Femur (tissue), 1 donor: ENCODE results near the gene FAM43A.

Source experiments
- DNase-seq: peaks from one replicate; pipeline ENCODE4 v3.0.0-alpha.2; 2017

Gene FAM43A

DNA sequence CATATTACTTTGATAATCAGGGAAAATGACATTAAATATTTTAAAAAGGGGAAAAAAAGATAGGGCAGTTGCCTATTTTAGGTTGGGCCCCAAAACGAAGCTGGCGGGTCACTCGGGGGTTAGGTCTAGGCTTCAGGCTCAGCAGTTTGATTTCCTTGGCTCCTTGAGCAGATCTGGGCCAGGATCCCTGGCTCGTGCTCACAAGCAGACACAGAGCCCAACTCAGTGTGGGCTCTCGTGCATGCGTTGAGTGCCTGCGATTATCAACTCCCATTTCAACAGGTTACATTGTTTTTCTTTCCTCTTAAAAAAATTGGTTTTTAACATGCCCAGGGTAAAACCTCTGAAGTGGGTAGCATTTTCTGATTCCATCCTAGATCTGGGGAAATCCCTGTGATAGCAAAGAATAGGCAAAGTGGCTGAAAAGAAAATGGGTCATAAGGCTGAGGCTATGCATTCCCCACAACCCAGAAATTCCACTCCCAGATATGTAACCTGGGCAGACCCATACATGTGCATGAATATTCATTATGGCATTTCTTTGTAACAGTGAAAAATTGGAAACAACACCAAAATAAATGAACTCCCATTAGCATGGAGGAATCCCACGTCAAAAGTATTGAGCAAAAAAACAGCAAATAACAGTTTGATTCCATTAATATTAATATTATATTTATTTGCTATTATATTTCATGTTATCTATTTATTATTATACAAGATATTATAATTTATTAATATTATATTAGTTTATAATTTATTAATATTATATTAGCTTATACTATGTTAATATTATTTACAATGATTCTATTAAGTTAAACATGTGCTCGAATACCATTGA lies 27.8 kb downstream of the FAM43A start:
- no peak for DNase-seq

GRCh38 chr3:194714137-194714455 lies 28.4 kb downstream of the FAM43A start:
- DNase-seq, result no peak

- no peak for DNase-seq
These were observed 28.9 kb downstream of the FAM43A start for GRCh38 chr3:194714564-194714963.

DNA sequence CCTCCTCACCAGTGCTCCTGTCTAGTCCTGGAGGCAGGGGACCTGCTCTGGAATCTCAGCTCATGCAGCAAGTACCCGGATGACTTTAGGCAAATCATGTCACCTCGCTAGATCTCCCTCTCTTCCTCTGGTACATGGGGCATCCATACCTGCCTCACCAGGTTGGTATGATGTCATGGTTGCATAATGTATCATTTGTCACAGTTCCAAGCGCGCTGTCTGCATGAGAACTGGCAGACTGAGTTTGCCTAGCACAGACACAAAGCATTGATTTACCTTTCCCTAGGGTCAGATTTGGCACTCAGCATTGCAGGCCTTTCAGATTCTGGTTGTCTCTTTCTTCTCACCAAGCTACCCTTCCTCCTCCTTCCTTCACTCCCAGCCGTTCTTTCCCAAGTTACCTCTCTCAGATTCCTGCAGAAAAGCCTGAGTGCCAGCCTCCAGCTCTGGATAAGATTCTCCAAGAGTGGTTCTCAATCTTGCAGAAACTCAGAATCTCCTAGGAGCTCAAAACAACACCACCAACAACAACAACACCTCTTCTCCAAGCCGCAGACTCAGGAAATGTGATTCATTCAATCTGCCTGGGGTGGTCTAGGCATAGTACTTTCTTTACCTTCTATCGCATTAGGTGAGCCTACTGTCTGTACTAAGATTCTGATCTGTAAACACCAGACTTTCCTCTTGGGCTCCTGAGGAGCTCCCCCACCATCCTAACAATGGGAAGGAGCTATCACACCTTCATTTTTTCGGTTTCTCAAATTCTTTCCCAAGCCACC lies 29.5 kb downstream of the FAM43A start:
- no peak for DNase-seq

- DNase-seq, result no peak
These were observed 32.4 kb downstream of the FAM43A start for GRCh38 chr3:194718079-194718478.

- no peak for DNase-seq
These were observed 34.4 kb downstream of the FAM43A start for GRCh38 chr3:194720048-194720447.

GRCh38 chr3:194723846-194724618 lies 38.3 kb downstream of the FAM43A start:
- DNase-seq, result no peak

GRCh38 chr3:194725346-194725745 lies 39.7 kb downstream of the FAM43A start:
- DNase-seq, result no peak

DNA sequence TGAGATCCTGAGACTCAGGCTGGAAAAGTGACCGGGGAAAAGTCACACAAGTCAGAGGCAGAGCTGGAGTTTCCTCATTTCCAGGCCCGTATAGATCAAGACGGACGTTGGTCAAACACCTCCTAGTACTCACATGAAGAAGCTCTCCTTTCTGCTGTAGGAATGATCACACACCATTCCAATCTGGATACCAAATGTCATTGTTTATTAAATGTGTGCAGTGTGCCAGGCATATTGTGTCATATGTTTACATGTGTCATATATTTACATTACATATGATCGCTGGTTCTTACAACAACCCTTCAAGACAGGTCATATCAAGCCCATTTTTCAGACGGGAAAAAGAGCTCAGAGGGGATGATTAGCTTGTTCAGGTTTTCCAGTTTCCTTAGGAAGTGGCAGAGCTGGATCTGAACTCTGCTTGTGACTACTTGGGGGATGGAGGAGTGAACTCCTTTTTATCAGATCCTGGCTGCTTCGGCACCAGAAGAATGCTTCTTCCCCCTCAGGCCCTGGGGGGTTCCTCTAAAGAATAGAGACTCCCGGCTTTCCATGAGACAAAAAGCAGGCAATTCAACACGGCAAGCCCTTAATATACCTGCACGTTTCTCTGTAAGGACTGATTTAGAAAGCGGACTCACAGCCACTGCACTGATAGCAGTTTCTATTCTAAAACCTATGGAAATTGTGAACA lies 41.9 kb downstream of the FAM43A start:
- no peak for DNase-seq

- no peak for DNase-seq
These were observed 43.3 kb downstream of the FAM43A start for GRCh38 chr3:194728986-194729385.

- no peak for DNase-seq
These were observed 44.7 kb downstream of the FAM43A start for GRCh38 chr3:194730365-194730764.

DNA sequence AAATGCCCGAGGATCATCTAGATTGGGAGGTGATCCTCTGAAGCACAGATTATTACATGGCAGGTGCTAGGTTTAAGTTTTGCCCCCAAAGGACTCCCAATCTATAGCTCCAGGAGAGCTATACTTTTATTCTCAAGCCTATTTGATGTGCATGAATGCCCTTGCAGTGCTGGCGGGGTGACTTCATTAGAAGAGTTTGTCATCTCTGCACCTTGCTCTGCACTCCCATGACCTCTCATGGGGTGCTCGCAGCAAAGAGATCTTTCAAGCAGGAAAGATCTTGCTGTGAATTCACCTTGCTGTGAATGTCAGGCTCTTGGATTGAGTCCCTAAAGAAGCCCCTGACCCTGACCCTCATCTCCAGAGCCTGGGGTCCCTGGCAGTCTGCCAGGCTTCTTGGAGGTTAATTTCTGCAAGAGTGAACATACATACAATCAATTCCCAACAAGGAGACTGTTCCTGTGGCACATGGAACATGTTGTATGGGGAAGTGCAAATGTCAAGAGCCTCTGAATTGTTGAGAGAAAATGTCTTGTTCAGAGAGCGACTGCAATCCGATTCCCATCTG lies 45.9 kb downstream of the FAM43A start:
- DNase-seq, result no peak

GRCh38 chr3:194732617-194733016 lies 46.9 kb downstream of the FAM43A start:
- no peak for DNase-seq

DNA sequence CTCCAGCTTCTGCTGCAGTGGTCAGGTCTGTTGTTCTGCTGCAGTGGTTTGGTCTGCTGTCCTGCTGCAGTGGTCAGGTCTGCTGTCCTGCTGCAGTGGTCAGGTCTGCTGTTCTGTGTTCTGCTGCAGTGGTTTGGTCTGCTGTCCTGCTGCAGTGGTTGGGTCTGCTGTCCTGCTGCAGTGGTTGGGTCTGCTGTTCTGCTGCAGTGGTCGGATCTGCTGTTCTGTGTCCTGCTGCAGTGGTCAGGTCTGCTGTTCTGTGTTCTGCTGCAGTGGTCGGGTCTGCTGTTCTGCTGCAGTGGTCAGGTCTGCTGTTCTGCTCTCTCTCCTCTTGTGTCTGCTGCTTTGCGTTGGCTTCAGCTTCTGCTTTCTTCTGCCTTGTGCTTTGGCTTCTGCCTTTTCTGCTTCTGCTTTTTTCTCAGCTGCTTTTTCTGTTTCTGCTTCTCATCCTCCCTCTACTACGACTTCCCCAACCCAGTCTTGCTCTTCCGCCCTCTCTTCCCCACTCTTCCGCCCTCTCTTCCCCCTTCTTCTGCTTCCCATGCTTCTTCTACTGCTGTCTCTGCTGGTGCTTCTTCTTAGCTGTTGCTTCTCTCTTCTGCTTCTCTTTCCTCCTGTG lies 50.7 kb downstream of the FAM43A start:
- DNase-seq, result no peak

GRCh38 chr3:194736896-194737600 lies 51.4 kb downstream of the FAM43A start:
- no peak for DNase-seq
